Mucosa of stomach (tissue), 1 donor: ENCODE measurements around the gene MEF2C.
"Not testable (repeated sequence)": the region's sequence is repeated elsewhere in the genome, so short reads cannot be mapped to it uniquely, and the experiment has no call there.

Experiments used
- H3K27me3 ChIP-seq: one replicate; pipeline ENCODE4 v1.7.0; 2013; ENCODE audit warnings: mild to moderate bottlenecking, low read length; ENCODE audit not compliant: control insufficient read depth, insufficient read depth
- H3K36me3 ChIP-seq: one replicate; pipeline ENCODE4 v1.7.0; 2013; ENCODE audit warnings: low read length; ENCODE audit not compliant: control insufficient read depth, insufficient read depth
- H3K4me1 ChIP-seq: one replicate; pipeline ENCODE4 v1.7.0; 2013; ENCODE audit warnings: mild to moderate bottlenecking, low read length; ENCODE audit not compliant: control insufficient read depth, insufficient read depth
- H3K4me3 ChIP-seq: one replicate; pipeline ENCODE4 v1.7.0; 2013; ENCODE audit warnings: low read length
- H3K9ac ChIP-seq: one replicate; pipeline ENCODE4 v1.7.0; 2013; ENCODE audit warnings: mild to moderate bottlenecking, low read length, moderate library complexity
- H3K9me3 ChIP-seq: one replicate; pipeline ENCODE4 v1.7.0; 2013; ENCODE audit warnings: mild to moderate bottlenecking, low read length, moderate library complexity; ENCODE audit not compliant: control insufficient read depth
- donor health status: Pancreatic carcinoma.

The MEF2C gene

GRCh38 chr5:88883059-88883835 lies at the start of gene MEF2C:
MEF2C (minus strand) TSS chr5:88883184; CDS start chr5:88823788, 59,396 bp downstream.
- H3K9ac ChIP-seq, result peak within 1 kb of the TSS; percentile 64
- peak within 1 kb of the TSS; percentile 44 for H3K4me3 ChIP-seq
- no peaks in the 10 kb centered on the region for H3K9me3 ChIP-seq
- peaks cover 8% of the 10 kb centered on the region for H3K27me3 ChIP-seq
- H3K36me3 ChIP-seq, result no peaks in the 10 kb centered on the region
- no peaks in the 10 kb centered on the region for H3K4me1 ChIP-seq

- no peaks in the 10 kb centered on the region for H3K27me3 ChIP-seq
- no peaks in the 10 kb centered on the region for H3K4me1 ChIP-seq
- no peaks in the 10 kb centered on the region for H3K9me3 ChIP-seq
- H3K36me3 ChIP-seq, result no peaks in the 10 kb centered on the region
- no peak overlapping the region for H3K9ac ChIP-seq
- no peak overlapping the region for H3K4me3 ChIP-seq
These were observed 49.6 kb upstream of the MEF2C start for GRCh38 chr5:88932541-88932940.

GRCh38 chr5:88930335-88930734 lies 47.4 kb upstream of the MEF2C start:
- Histone ChIP-seq H3K9me3 (no peaks in the 10 kb centered on the region), H3K27me3 (no peaks in the 10 kb centered on the region), H3K4me3 (no peak overlapping the region), H3K36me3 (no peaks in the 10 kb centered on the region), H3K9ac (no peak overlapping the region), H3K4me1 (no peaks in the 10 kb centered on the region)

- Histone ChIP-seq H3K36me3 (no peaks in the 10 kb centered on the region), H3K9ac (no peak overlapping the region), H3K4me3 (no peak overlapping the region), H3K9me3 (no peaks in the 10 kb centered on the region), H3K27me3 (no peaks in the 10 kb centered on the region), H3K4me1 (no peaks in the 10 kb centered on the region)
These were observed 46.4 kb upstream of the MEF2C start for GRCh38 chr5:88929385-88929784.

- Histone ChIP-seq H3K27me3 (no peaks in the 10 kb centered on the region), H3K4me1 (no peaks in the 10 kb centered on the region), H3K9me3 (no peaks in the 10 kb centered on the region), H3K9ac (no peak overlapping the region), H3K36me3 (no peaks in the 10 kb centered on the region), H3K4me3 (no peak overlapping the region)
These were observed 43.8 kb upstream of the MEF2C start for GRCh38 chr5:88926774-88927173.

GRCh38 chr5:88925692-88926490 lies 42.9 kb upstream of the MEF2C start:
- Histone ChIP-seq H3K4me1 (no peaks in the 10 kb centered on the region), H3K9ac (no peak overlapping the region), H3K27me3 (no peaks in the 10 kb centered on the region), H3K9me3 (no peaks in the 10 kb centered on the region), H3K4me3 (no peak overlapping the region), H3K36me3 (no peaks in the 10 kb centered on the region)

GRCh38 chr5:88924330-88924657 lies 41.3 kb upstream of the MEF2C start:
- Histone ChIP-seq H3K9ac (no peak overlapping the region), H3K4me3 (no peak overlapping the region), H3K36me3 (no peaks in the 10 kb centered on the region), H3K4me1 (no peaks in the 10 kb centered on the region), H3K27me3 (no peaks in the 10 kb centered on the region), H3K9me3 (no peaks in the 10 kb centered on the region)

GRCh38 chr5:88923623-88924329 lies 40.8 kb upstream of the MEF2C start:
- Histone ChIP-seq H3K9ac (no peak overlapping the region), H3K4me3 (no peak overlapping the region), H3K9me3 (no peaks in the 10 kb centered on the region), H3K4me1 (no peaks in the 10 kb centered on the region), H3K36me3 (no peaks in the 10 kb centered on the region), H3K27me3 (no peaks in the 10 kb centered on the region)

GRCh38 chr5:88912743-88913142 lies 29.8 kb upstream of the MEF2C start:
- not testable (repeated sequence) for H3K4me1 ChIP-seq, H3K4me3 ChIP-seq, H3K27me3 ChIP-seq, H3K9me3 ChIP-seq, H3K9ac ChIP-seq, H3K36me3 ChIP-seq

- not testable (repeated sequence) for H3K4me3 ChIP-seq, H3K36me3 ChIP-seq, H3K27me3 ChIP-seq, H3K9ac ChIP-seq, H3K9me3 ChIP-seq, H3K4me1 ChIP-seq
These were observed 28.1 kb upstream of the MEF2C start for GRCh38 chr5:88911059-88911572.

GRCh38 chr5:88904478-88904877 lies 21.5 kb upstream of the MEF2C start:
- not testable (repeated sequence) for H3K36me3 ChIP-seq, H3K4me3 ChIP-seq, H3K4me1 ChIP-seq, H3K9me3 ChIP-seq, H3K9ac ChIP-seq, H3K27me3 ChIP-seq

- not testable (repeated sequence) for H3K4me1 ChIP-seq, H3K4me3 ChIP-seq, H3K27me3 ChIP-seq, H3K9ac ChIP-seq, H3K9me3 ChIP-seq, H3K36me3 ChIP-seq
These were observed 21.0 kb upstream of the MEF2C start for GRCh38 chr5:88903966-88904365.
